NOMO-1 treated with dmso at 0.1 percent for 144 hours (cell line): ENCODE data around the gene CFAP299.
"Not testable (repeated sequence)": the region's sequence is repeated elsewhere in the genome, so short reads cannot be mapped to it uniquely, and the experiment has no call there.

Experiments
- DNase-seq: peaks from one replicate; lab custom pipeline; 2025; ENCODE audit not compliant: unreplicated experiment; lab: John Stamatoyannopoulos, UW

Gene CFAP299

DNA sequence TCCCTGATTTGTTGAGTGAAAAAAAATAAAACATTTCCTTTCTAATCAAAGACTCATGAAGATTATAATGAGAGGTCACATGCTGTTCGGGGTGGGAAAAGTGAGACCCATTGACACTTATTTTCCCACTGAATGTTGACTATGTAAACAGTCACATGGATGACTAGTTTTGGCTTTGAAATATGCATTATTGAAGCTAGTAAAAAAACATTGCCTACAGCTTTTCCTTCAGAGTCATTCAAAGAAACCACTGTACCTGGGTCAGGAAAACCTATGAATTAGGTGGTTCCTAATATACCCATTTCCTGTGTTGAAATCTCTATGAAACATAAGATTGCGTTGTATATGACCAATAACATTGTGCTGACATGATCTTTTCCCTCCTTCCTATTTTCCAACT is 251.2 kb downstream of the CFAP299 start:
- no peak for DNase-seq

DNA sequence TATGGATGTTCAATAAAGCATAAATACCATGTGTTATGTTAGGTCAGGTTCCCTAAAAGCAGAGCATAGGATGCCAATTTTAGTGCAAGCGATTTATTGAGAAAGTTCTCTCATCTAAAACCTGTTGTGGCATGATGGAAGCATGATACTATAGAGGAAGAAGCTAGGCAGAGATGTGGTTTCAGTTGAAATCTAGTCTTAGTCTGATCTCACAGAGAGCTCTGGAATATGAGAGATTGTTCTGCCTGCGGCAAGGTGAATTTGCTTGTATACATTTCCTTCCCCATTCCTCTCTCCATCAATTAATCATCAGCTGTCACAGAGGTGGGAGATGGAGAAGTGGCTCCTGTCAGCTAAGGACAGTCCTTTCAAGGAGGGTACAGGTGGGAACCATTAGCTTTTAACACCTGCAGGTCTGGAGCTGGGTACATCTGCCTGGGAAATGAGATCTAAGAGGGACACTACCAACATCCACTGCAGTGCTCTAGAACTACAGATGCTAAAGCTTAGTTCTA is 252.4 kb downstream of the CFAP299 start:
- no peak for DNase-seq

DNA sequence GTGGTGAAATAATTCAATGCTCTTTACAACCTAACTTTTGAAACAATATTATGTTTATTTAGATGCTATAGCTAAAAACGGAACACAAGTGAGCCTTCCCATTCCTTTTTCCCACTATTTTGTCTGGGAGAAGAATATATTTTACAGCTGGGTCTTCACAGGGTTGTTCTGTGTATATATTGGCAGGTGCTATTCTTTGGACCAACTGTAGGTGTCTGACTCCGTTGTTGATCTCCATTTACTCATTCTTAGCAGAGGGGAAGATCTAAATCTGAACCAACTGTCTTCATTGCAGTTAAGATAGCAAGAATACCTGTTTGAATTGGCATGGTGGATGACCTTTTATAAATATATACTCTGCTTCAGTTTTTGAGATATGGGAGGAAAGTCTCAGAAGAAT is 257.4 kb downstream of the CFAP299 start:
- no peak for DNase-seq

DNA sequence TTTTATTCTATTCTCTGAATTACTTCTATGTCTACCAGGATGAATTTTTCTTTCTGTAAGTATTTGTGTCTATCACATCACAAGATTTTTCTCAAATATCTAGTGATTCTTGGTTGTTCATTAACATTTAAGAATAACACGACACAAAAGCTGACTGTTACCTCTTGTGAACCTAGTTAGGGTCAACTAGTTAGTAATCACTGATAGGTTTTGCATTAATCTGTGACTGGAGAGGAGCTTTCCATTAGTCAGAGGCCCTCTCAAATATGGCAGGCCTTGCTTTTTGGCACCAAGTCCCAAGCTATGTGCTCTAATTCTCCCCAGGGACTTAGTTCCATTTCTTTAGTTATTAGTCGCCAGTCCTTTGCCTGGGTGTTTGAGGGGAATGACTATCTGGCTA is 259.2 kb downstream of the CFAP299 start:
- DNase-seq, result no peak

DNA sequence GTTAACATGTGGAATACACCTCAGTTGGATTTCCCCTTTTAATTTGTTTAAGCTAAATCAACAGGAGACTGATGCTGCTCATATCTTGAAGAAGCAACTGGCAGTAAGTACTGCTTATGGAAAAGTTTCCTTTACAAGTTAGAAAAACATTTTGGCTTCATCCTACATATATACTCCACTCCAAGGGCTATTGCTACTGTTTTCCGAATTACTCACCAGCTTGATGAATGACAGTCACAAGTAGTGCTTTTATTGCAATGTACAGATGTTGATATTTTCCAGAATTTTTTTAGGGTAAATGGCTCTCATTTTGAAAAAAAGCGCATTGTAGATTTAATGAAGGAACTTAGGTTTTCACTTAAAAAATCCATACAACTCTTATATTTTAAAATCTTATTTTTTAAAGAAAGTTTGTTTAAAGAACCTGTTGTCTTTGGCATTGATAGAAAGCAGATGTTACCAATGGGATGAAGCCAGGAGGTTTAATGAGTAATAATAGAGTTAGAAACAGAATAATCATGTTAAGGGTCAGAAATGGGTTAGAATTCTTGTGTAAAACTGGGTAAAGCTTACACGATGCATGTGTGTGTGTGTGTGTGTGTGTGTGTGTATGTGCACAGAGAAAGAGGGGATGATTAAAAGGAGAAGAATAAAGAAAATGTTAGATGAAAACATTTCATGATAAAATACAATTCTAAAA is 272.9 kb downstream of the CFAP299 start:
- no peak for DNase-seq

DNA sequence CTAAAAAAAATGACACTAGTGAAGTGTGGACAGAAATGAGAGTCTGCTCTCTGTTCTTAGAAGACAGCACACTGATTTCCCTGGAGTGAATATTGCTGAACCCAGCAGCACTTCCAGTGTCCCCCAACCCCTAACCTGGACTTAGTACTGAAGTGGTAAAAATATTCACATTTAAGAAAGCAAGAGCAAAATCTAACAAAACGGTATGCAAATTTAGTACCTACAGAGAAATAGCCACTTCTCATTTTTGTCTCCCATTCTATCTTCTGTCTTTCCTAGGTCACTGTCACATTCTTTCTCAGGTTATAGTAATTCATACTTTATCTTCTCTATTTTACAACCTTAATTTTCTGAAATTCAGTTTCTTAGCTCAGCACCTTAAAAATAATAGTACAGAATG is 274.7 kb downstream of the CFAP299 start:
- no peak for DNase-seq

DNA sequence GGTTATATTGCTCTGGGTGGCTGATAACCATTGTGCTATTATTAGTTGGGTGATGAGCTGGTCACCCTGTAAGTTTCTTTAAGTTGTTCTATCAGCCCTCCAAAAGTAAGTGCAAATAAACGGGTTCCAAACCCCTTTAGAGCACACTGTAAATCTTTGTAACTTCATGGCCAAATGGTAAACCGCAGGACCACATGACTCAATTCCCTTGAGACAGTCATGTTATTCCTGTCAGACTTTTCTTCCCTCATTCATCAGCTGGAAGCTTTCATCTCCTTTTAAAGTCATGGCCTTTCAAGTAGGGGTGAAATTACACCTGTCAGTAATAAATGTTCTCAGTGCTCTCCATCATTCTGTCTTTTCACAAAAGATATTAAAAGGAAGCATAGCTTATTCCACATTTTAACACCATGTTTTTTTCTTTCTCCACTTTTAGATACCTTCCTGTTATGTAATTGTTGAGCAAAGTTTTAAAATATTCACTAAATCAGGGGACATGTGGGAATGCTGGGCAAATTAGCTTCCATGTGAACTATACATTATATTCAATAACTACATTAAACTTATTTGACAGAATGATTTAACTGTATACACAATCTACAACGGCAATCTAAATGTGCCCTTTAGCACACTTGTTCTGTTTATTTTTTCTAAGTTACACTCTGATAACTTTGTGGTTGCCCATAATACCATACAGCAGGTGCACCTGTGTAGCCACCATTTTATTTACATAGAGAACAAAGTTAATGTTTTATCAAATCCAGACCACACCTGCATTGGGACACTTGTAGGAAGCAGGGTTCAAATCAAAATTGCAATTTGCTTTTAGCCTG is 275.5 kb downstream of the CFAP299 start:
- DNase-seq, result no peak

DNA sequence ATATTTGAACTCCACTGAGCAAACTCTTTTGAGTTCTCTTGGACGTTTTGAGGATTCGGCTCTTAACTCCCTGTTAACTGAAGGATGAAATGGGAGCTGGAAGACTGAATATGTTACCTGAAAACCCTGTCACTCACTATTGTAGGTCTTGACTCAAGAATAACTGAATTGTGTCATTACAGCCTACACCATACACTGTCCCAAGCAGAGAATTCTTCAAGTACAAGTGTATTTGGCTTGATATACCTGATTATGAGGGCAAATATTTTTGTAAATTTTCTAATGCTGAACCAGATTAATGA is 276.1 kb downstream of the CFAP299 start:
- DNase-seq, result no peak

DNA sequence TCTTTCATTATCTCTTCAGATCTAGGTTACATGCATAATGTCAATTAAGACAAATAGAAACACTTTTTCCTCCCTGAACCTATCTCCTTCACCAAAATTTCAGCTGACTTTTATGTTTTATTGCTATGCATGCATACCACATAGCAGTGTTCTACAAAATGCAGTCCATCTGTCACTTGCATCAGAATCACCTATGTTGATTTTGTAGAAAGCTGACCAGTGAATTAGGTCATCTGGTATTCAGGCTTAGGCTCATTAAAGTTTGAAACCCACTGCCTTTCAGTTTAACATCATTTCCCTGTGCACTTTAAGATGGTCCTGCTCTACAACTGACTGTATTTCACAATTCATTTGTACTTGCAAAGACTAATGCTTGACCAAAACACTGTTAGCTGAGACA is 277.9 kb downstream of the CFAP299 start:
- no peak for DNase-seq

DNA sequence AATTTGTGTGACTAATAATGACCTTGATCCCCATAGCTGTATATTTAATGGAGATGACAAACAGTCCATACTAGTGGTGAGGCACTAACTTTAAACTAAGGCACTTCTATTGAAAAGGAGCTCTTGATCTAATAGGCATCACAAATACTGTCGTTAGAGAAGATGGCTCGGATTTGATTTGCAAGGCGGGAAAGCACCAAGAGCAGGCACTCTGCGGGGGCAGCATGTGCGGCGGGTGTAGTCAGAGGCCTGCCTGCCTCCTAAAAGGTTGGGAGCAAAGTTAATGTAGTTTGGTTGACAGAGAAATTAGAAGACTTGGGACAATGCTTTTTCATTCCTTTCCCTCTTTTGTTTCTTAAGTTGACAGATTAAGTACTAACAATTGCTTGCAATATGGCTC is 278.8 kb downstream of the CFAP299 start:
- DNase-seq, result no peak

DNA sequence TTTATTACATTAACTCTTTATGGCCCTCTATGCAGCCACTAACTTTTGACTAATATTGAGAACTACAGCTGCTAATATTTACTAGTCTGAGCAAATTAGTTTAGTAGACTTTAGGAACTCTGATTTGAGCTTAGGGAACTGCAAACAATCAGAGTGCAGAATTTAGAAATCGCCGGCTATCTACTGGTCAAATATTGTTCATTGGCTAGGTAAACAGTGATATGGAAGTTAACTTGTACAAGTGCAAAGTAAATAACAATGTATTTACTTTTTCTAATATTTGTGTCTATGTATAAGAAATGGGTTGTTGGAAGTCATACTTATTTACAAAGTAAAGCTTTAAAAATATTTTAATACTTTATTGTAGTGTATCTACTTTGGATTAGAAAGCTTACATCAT is 279.6 kb downstream of the CFAP299 start:
- no peak for DNase-seq

DNA sequence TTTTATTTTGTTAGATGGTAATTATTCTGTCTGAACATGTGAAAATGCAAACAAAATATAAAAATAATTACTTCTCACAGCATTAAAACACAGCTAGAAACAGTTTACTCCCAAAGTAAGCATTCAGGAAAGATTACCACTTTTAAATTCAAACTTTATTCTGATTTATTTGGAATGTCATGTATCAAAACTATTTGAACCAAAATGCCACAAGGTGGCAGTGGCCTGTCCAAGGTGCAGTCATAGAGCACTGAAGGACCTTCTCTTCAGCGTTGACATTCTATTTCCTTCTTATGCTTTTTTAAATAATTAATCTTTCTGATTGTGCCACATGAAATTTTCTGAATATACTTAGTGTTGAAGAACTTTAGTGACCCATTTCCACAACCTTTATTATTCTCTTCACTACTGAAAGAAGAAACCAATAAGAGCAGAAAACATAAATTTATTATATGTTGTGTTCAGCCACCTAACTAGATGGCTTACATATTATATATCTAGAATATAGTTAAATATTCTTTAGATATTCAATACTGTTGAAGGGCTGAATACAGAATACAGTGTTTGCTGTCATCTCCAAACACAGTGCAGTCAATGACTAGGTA is 283.6 kb downstream of the CFAP299 start:
- no peak for DNase-seq

DNA sequence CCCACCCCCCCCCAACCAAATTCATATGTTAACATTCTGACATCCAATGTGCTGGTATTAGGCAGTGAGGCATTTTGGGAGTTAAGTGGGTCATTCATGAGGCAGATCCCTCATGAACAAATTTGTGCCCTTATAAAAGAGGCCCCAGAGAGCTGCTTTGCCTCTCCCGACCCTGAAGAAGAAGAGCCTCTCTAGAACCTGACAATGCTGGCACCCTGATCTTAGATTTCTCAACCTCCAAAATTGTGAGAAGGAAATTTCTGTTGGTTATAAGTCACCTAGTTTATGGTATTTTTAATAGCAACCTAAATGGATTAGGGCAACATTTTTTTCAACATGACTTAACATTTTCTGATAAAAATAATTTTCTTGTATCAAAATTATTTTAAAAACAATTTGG is 296.3 kb downstream of the CFAP299 start:
- DNase-seq, result no peak

DNA sequence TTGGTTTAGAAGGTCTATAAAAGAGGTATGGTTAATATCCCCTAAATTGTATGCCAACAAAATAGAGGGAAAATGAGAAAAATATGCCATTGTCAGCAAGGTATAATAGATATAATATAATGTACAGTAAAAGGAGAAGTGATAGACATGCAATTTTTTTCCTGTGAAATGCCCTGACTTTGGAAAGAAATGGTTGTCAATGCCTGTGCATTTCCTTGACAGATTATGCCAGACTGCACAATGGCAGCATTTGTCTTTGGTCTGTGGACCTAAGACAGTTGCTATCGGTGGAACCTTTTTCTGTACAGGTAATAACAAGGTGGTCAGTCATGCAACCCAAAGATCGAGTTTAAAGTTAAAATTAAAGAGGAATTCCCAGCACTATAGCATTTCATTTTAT is 301.7 kb downstream of the CFAP299 start:
- no peak for DNase-seq

DNA sequence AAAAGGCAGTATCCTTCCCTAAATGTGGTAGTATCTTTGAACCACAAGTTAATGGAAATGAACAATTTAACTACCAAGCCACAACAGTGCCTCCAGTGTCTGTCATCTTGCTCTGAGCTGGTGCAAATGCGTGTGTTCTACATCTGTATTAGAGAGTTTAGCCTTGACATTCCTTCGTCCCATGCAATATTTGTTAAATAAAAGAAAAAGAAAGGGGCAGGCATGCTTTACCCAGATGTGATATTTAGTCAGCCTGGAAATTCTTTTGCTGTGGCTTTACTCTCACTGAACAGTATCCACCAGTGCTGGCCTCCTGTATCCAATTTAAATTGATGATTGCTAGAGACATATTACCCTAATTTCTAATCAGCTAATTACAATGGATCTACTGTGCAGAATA is 310.5 kb downstream of the CFAP299 start:
- no peak for DNase-seq

DNA sequence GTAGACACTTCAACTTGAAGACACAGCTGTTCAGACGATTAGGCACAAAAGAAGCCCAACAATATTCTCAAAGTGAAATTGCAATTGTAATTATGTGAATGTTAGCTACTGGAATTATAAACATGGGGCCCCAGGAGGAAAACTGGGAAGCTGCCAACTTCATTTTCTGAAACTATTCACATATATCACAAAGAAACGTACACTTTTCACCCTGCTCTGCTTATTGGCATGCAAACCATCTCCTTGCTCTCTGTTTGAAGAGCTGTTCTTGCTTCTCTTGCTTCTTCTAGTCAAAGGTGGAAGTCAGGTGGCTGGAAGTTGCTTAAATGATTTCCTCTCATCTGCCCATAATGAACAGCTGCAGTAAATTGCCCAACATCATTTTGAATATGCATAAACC is 320.1 kb downstream of the CFAP299 start:
- DNase-seq, result no peak

DNA sequence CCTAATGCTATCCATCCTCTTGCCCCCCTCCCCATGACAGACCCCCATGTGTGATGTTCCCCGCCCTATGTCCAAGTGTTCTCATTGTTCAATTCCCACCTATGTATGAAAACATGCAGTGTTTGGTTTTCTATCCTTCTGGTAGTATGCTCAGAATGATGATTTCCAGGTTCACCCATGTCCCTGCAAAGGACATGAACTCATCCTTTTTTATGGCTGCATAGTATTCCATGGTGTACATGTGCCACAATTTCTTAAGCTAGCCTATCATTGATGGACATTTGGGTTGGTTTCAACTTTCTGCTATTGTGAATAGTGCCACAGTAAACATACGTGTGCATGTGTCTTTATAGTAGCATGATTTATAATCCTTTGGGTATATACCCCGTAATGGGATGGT is 334.6 kb downstream of the CFAP299 start:
- not testable (repeated sequence) for DNase-seq

DNA sequence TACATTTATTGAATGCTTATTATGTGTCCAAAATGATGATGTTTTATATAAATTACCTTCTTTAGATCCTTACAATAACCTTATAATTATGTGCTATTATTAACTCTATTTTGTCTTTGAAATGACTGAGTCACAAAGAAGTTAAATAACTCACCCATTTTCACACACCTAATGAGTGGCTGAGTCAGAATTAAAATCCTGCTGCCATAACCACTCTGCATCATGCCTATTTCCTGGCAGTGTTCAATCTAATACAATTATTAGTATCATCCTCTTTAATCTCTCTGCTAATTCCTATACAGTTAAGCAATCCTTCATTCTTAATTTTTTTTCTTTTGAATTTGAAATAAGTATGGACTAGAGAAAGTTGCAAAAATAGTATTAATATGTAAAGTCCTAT is 342.9 kb downstream of the CFAP299 start:
- DNase-seq, result no peak

DNA sequence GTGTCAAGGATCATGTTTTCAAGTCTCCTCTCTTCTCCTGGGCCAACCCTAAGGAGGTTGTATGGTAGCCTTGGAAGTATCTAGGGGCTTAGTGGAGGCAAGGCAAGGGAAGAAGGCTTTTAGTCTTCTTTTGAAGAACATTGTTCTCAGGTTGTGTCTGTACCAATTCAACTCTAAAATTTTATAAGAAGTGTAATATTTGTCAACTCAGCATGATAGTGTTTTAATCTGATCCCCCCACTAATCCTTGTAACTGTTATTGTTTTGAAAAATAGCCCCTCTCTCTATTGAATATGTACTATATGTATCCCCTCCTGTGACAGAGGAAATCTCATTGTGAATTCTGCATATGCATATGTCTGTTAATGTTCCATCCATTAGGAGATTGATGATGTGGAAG is 345.4 kb downstream of the CFAP299 start:
- DNase-seq, result no peak

DNA sequence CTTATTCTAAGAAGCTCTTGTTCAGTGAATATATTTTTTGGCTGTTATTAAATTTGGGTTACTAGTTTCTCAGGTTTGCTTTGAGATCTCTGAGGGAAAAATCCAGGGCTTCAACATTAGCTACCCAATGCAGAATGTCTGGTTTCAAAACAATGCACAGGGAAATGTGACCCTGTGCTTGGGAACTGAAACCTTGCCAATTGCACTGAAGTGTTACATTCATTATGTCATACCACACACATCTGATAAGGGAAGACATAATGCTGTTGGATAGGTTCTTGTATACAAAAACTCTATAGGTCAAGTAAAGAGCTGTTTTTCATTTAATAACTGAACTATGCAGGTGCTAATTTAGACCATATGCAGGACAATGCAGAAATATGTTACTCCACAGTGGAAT is 349.7 kb downstream of the CFAP299 start:
- DNase-seq, result no peak

DNA sequence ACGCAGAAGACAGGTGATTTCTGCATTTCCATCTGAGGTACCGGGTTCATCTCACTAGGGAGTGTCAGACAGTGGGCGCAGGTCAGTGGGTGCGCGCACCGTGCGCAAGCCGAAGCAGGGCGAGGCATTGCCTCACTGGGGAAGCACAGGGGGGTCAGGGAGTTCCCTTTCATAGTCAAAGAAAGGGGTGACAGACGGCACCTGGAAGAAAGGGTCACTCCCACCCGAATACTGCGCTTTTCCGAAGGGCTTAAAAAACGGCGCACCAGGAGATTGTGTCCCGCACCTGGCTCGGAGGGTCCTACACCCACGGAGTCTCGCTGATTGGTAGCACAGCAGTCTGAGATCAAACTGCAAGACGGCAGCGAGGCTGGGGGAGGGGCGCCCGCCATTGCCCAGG is 352.2 kb downstream of the CFAP299 start:
- not testable (repeated sequence) for DNase-seq

DNA sequence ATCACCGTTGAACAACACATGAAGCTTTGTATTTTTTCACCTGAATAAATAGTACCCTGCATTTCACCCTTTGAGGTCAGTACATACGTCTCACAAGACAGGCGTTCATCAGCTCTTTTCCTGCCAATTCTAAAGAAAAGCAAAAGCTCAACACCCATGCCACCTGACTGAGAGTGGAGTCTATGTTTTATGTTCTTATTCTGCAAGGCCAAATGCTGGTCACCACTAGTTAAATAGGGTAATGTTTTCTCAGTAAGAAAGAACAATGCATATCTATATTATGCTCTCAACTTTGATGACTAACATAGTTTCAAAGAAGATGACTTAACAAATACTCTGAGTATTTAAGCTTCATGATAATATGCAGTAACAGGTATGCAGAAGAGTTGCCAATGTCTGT is 358.6 kb downstream of the CFAP299 start:
- DNase-seq, result no peak
